GM19467 (cell line): ENCODE results near the gene DYNC1LI2.
"Not testable (repeated sequence)": the region's sequence is repeated elsewhere in the genome, so short reads cannot be mapped to it uniquely, and the experiment has no call there.

Source experiments
- ATAC-seq: cut with Tn5 transposase; IDR thresholded peaks from one replicate; pipeline ENCODE4 v1.9.1; 2021; ENCODE audit warnings: mild to moderate bottlenecking, moderate library complexity; ENCODE audit not compliant: unreplicated experiment

The DYNC1LI2 gene

GRCh38 chr16:66751303-66751991 lies at the start of gene DYNC1LI2:
Gene DYNC1LI2, minus strand, starts transcription at chr16:66751609. Its CDS starts 18 bp downstream, at chr16:66751591.
- peak; percentile 85 for ATAC-seq

- ATAC-seq = no peak
These were observed 49.4 kb upstream of the DYNC1LI2 start for GRCh38 chr16:66800856-66801255.

- no peak for ATAC-seq
These were observed 46.8 kb upstream of the DYNC1LI2 start for GRCh38 chr16:66798161-66798560.

- ATAC-seq = not testable (repeated sequence)
These were observed 42.6 kb upstream of the DYNC1LI2 start for GRCh38 chr16:66793984-66794383.

- ATAC-seq = no peak
These were observed 38.8 kb upstream of the DYNC1LI2 start for GRCh38 chr16:66790130-66790733.

GRCh38 chr16:66787427-66787826 lies 36.0 kb upstream of the DYNC1LI2 start:
- ATAC-seq = no peak

GRCh38 chr16:66786551-66786950 lies 35.1 kb upstream of the DYNC1LI2 start:
- ATAC-seq = no peak

GRCh38 chr16:66776457-66776856 lies 25.0 kb upstream of the DYNC1LI2 start:
- no peak for ATAC-seq

GRCh38 chr16:66774981-66775380 lies 23.6 kb upstream of the DYNC1LI2 start:
- no peak for ATAC-seq

GRCh38 chr16:66758086-66758485 lies 6.7 kb upstream of the DYNC1LI2 start:
- ATAC-seq = no peak

GRCh38 chr16:66754819-66755218 lies 3.4 kb upstream of the DYNC1LI2 start:
- ATAC-seq = no peak

GRCh38 chr16:66754211-66754610 lies 2.8 kb upstream of the DYNC1LI2 start:
- no peak for ATAC-seq

- no peak for ATAC-seq
These were observed 1.5 kb upstream of the DYNC1LI2 start for GRCh38 chr16:66752958-66753357.

GRCh38 chr16:66752379-66752778 lies 970 bp upstream of the DYNC1LI2 start:
- ATAC-seq = no peak

GRCh38 chr16:66751992-66752322 lies 548 bp upstream of the DYNC1LI2 start:
- ATAC-seq = no peak

GRCh38 chr16:66751053-66751302 lies 431 bp downstream of the DYNC1LI2 start:
- no peak for ATAC-seq

- no peak for ATAC-seq
These were observed 943 bp downstream of the DYNC1LI2 start for GRCh38 chr16:66750279-66751052.

GRCh38 chr16:66746682-66747081 lies 4.7 kb downstream of the DYNC1LI2 start:
- no peak for ATAC-seq

- no peak for ATAC-seq
These were observed 5.4 kb downstream of the DYNC1LI2 start for GRCh38 chr16:66746048-66746447.

GRCh38 chr16:66741950-66742808 lies 9.2 kb downstream of the DYNC1LI2 start:
- no peak for ATAC-seq

GRCh38 chr16:66741169-66741900 lies 10.1 kb downstream of the DYNC1LI2 start:
- ATAC-seq = no peak
